Measurements from ENCODE around the gene DOCK9. TPM values are rescaled to one million over a fixed set of nuclear protein-coding genes. Genes with fewer than 3 reads are reported as not detected.

Gene DOCK9
- total and polyA plus RNA-seq, 2 donors (not counting 1 experiment from before 2014, with no cell fraction given): 18.5 to 28.0 TPM

DNA sequence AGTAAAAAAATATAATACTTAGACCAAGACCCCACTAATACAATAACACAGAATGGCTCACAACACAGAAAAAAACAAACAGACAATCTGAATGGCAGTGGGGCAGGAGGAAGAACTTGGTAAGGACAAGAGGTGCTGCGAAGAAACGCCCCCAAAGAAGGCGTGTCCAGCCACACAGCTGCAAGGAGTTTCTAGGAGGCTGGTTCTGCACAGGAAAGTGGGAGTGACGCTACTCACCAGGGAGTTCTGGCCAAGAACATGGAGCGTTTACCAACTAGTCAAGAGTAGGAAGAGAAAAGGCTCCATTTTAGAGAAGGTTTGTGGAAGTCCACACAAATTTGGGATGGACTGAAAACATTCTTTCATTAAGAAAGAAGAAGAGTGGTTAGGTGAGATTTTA lies 130.1 kb downstream of the DOCK9 start:
- Histone ChIP-seq H3K9ac (ENCODE audit: low read length) (no peak overlapping the region), H3K4me1 (ENCODE audit: control insufficient read depth in 2 of 2, insufficient read depth in 2 of 2, low read length in 2 of 2) (no peaks in the 10 kb centered on the region), H3K4me2 (replicated peaks; ENCODE audit: low read depth, low read length, poor library complexity, severe bottlenecking) (no peak overlapping the region), H3K79me2 (ENCODE audit: control insufficient read depth, insufficient read depth, low read length) (no peaks in the 10 kb centered on the region), H2AFZ (ENCODE audit: insufficient read depth, low read depth, low read length, poor library complexity, severe bottlenecking) (no peak overlapping the region), H3K27me3 (replicated peaks in 1 of 4; ENCODE audit: control extremely low read depth in 1 of 4, control insufficient read depth in 3 of 4, insufficient read depth in 4 of 4, low read length in 3 of 4) (no peaks in the 10 kb centered on the region), H3K36me3 (replicated peaks in 1 of 2; ENCODE audit: control extremely low read depth in 1 of 2, control insufficient read depth in 1 of 2, extremely low read depth in 1 of 2, insufficient read depth in 2 of 2, low read length in 1 of 2) (peaks cover 0 to 4% of the 10 kb centered on the region in 2 experiments), H3K27ac (ENCODE audit: low read length in 2 of 2) (no peak overlapping the region), H3K9me3 (ENCODE audit: control extremely low read depth in 1 of 3, control insufficient read depth in 2 of 3, insufficient read depth in 1 of 3, low read length in 2 of 3) (no peaks in the 10 kb centered on the region), H3K4me3 (ENCODE audit: control extremely low read depth in 1 of 5, extremely low read depth in 1 of 5, insufficient read depth in 1 of 5, low read depth in 2 of 5, low read length in 4 of 5) (no peak overlapping the region), H4K20me1 (ENCODE audit: control insufficient read depth, insufficient read depth, low read length, poor library complexity, severe bottlenecking) (no peaks in the 10 kb centered on the region)
- no peak for TF ChIP-seq EZH2 (IDR thresholded peaks at IDR 0.05; ENCODE audit: borderline replicate concordance, insufficient read depth, low read depth, low read length, poor library complexity, severe bottlenecking)
- TF ChIP-seq CTCF (IDR thresholded peaks at IDR 0.05): no peak
- Mint-ChIP-seq H3K27me3 (no peaks in the 10 kb centered on the region), H3K27ac (no peak overlapping the region), H3K9me3 (ENCODE audit: insufficient read depth) (no peaks in the 10 kb centered on the region), H3K4me3 (no peak overlapping the region), H3K4me1 (peaks cover 1% of the 10 kb centered on the region)
- 77% methylated on average over 4 of the region's 5 CpGs for WGBS (ENCODE audit: insufficient coverage)
- ChIA-PET CTCF (interaction anchor here (0.5 kb wide), 1 partner anchor 176 kb away, joined by 5 read pairs; no protein-coding TSS in a partner anchor), POLR2A (interaction anchor here (0.6 kb wide), 1 partner anchor 736 kb away, joined by 3 read pairs; no protein-coding TSS in a partner anchor)
- intact Hi-C loops (cut with micrococcal nuclease): no loop called here
- ATAC-seq (ENCODE audit: low read depth) (no peak), DNase-seq (no peak)

DNA sequence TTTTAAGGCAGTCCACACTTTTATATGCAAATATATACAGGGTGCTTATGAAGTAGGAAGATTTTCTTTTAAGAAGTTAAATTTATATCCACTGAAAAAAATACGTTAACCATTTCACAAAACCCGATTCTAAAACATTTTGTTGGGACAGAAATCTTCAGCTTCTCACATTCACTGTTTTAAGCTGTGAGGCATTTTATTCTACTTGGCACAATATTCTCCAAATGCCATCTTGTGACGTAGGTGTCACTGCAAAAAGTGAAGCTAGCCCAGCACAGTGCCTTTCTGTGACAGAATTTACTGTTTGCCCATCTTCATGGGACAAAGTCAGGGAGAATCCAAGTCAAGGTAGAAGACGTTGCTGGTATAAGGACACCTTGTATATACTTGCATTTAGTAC lies 130.9 kb downstream of the DOCK9 start:
- no peaks in the 10 kb centered on the region for H3K4me1 ChIP-seq (ENCODE audit: control insufficient read depth in 2 of 2, insufficient read depth in 2 of 2, low read length in 2 of 2)
- no peak overlapping the region for H3K4me3 ChIP-seq (ENCODE audit: control extremely low read depth in 1 of 5, extremely low read depth in 1 of 5, insufficient read depth in 1 of 5, low read depth in 2 of 5, low read length in 4 of 5)
- H3K9me3 Mint-ChIP-seq (ENCODE audit: insufficient read depth): no peaks in the 10 kb centered on the region
- H3K27me3 ChIP-seq (replicated peaks in 1 of 4; ENCODE audit: control extremely low read depth in 1 of 4, control insufficient read depth in 3 of 4, insufficient read depth in 4 of 4, low read length in 3 of 4): no peaks in the 10 kb centered on the region
- no peak overlapping the region for H2AFZ ChIP-seq (ENCODE audit: insufficient read depth, low read depth, low read length, poor library complexity, severe bottlenecking)
- no peaks in the 10 kb centered on the region for H3K79me2 ChIP-seq (ENCODE audit: control insufficient read depth, insufficient read depth, low read length)
- no peak overlapping the region for H3K27ac Mint-ChIP-seq
- intact Hi-C loops (cut with micrococcal nuclease): no loop called here
- H3K36me3 ChIP-seq (replicated peaks in 1 of 2; ENCODE audit: control extremely low read depth in 1 of 2, control insufficient read depth in 1 of 2, extremely low read depth in 1 of 2, insufficient read depth in 2 of 2, low read length in 1 of 2): peaks cover 0 to 4% of the 10 kb centered on the region in 2 experiments
- POLR2A ChIA-PET: no interaction called here
- TF ChIP-seq EZH2 (IDR thresholded peaks at IDR 0.05; ENCODE audit: borderline replicate concordance, insufficient read depth, low read depth, low read length, poor library complexity, severe bottlenecking) (no peak), CTCF (IDR thresholded peaks at IDR 0.05) (no peak)
- H3K9ac ChIP-seq (ENCODE audit: low read length): no peak overlapping the region
- no peak for DNase-seq
- H3K27ac ChIP-seq (ENCODE audit: low read length in 2 of 2): no peak overlapping the region
- CTCF ChIA-PET: no interaction called here
- no peaks in the 10 kb centered on the region for H3K9me3 ChIP-seq (ENCODE audit: control extremely low read depth in 1 of 3, control insufficient read depth in 2 of 3, insufficient read depth in 1 of 3, low read length in 2 of 3)
- H3K4me2 ChIP-seq (replicated peaks; ENCODE audit: low read depth, low read length, poor library complexity, severe bottlenecking): no peak overlapping the region
- no peaks in the 10 kb centered on the region for H4K20me1 ChIP-seq (ENCODE audit: control insufficient read depth, insufficient read depth, low read length, poor library complexity, severe bottlenecking)
- no peak overlapping the region for H3K4me3 Mint-ChIP-seq
- H3K27me3 Mint-ChIP-seq: no peaks in the 10 kb centered on the region
- no peak for ATAC-seq (ENCODE audit: low read depth)
- 100% methylated on average over 3 of the region's 4 CpGs for WGBS (ENCODE audit: insufficient coverage)
- peaks cover 2% of the 10 kb centered on the region for H3K4me1 Mint-ChIP-seq
